Occipital lobe (tissue), 2 donors: Measurements from ENCODE around the gene CTU1. TPM values are rescaled to one million over a fixed set of nuclear protein-coding genes. Genes with fewer than 3 reads are reported as not detected.

ENCODE experiments used
- DNase-seq: peaks from one replicate; lab custom pipeline; 2025; lab: John Stamatoyannopoulos, UW
- total RNA-seq: library from RNA; depleted of rRNA; stranded (reverse); fragments of >200 nt; gene quantifications from one replicate; pipeline ENCODE4 v1.2.3, GENCODE V29; 2014

CTU1 gene
- total RNA-seq, 1 donor from 2014 or later, result 4.5 TPM

- no peak for DNase-seq
Observed at GRCh38 chr19:51103926-51104341, 4.3 kb downstream of the CTU1 start.

GRCh38 chr19:51102991-51103390, 5.2 kb downstream of the CTU1 start:
- no peak for DNase-seq

- DNase-seq, result no peak
Observed at GRCh38 chr19:51101171-51101865, 6.9 kb downstream of the CTU1 start.

GRCh38 chr19:51100601-51101000, 7.6 kb downstream of the CTU1 start:
- no peak for DNase-seq

- DNase-seq, result no peak
Observed at GRCh38 chr19:51099047-51099382, 9.2 kb downstream of the CTU1 start.

GRCh38 chr19:51098365-51099046, 9.7 kb downstream of the CTU1 start:
- no peak for DNase-seq

GRCh38 chr19:51097796-51098195, 10.4 kb downstream of the CTU1 start:
- no peak for DNase-seq

GRCh38 chr19:51097166-51097738, 11.0 kb downstream of the CTU1 start:
- DNase-seq, result no peak

GRCh38 chr19:51096473-51097165, 11.6 kb downstream of the CTU1 start:
- no peak for DNase-seq

- no peak for DNase-seq
Observed at GRCh38 chr19:51094696-51095279, 13.4 kb downstream of the CTU1 start.

GRCh38 chr19:51093510-51094345, 14.5 kb downstream of the CTU1 start:
- no peak for DNase-seq

GRCh38 chr19:51093101-51093500, 15.1 kb downstream of the CTU1 start:
- DNase-seq, result no peak

GRCh38 chr19:51091895-51092873, 16.0 kb downstream of the CTU1 start:
- no peak for DNase-seq

GRCh38 chr19:51091126-51091525, 17.1 kb downstream of the CTU1 start:
- no peak for DNase-seq

- no peak for DNase-seq
Observed at GRCh38 chr19:51090471-51090870, 17.7 kb downstream of the CTU1 start.

GRCh38 chr19:51089786-51090185, 18.4 kb downstream of the CTU1 start:
- DNase-seq, result no peak

- DNase-seq, result no peak
Observed at GRCh38 chr19:51086153-51086850, 21.9 kb downstream of the CTU1 start.

- no peak for DNase-seq
Observed at GRCh38 chr19:51084505-51084904, 23.7 kb downstream of the CTU1 start.

- DNase-seq, result no peak
Observed at GRCh38 chr19:51083783-51084182, 24.4 kb downstream of the CTU1 start.
